22Rv1 (cell line): ENCODE measurements around the gene DGCR2.
"Not testable (repeated sequence)": the region's sequence is repeated elsewhere in the genome, so short reads cannot be mapped to it uniquely, and the experiment has no call there.

Source experiments
- H3K27ac ChIP-seq: fragments of 450-650 bp; 2 replicates; pipeline ENCODE4 v1.5.1; 2017
- ZFX ChIP-seq: fragments of 450-650 bp; IDR thresholded peaks from 2 replicates; pipeline ENCODE4 v1.6.1; 2017; ENCODE audit warnings: antibody characterized with exemption, borderline replicate concordance
- TF ChIP-seq, protein P1 (sequence below): fragments of 450-650 bp; IDR thresholded peaks from 2 replicates; pipeline ENCODE4 v1.5.1; 2017; ENCODE audit warnings: mild to moderate bottlenecking

The DGCR2 gene

DNA sequence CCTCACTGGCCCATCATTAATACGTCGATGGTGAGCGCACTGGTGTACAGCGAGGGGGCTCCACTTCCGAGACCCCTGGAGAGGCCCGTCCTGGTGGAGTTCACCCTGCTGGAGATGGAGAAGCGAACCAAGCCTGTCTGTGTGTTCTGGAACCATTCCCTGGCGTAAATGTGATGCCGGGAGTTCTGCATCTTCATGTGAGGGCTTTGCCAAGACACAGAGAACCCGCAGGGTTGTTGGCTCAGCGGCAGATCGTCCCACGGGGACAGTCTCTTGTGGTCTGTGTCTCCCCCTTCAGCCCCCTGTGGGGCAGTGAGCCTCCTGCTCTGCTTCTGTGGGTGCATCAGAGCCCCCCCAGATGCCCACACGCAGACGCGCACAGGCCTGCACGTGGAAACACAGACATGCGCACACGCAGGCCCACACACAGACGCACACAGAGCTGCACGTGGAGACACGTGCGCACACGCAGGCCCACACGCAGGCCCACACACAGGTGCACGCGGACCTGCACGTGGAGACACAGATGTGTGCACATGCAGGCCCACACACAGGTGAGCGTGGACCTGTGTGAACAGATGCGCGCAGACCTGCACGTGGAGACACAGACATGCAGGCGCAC lies 130.3 kb downstream of the DGCR2 start:
- no peak overlapping the region for H3K27ac ChIP-seq
- TF ChIP-seq, protein P1, sequence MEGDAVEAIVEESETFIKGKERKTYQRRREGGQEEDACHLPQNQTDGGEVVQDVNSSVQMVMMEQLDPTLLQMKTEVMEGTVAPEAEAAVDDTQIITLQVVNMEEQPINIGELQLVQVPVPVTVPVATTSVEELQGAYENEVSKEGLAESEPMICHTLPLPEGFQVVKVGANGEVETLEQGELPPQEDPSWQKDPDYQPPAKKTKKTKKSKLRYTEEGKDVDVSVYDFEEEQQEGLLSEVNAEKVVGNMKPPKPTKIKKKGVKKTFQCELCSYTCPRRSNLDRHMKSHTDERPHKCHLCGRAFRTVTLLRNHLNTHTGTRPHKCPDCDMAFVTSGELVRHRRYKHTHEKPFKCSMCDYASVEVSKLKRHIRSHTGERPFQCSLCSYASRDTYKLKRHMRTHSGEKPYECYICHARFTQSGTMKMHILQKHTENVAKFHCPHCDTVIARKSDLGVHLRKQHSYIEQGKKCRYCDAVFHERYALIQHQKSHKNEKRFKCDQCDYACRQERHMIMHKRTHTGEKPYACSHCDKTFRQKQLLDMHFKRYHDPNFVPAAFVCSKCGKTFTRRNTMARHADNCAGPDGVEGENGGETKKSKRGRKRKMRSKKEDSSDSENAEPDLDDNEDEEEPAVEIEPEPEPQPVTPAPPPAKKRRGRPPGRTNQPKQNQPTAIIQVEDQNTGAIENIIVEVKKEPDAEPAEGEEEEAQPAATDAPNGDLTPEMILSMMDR: no peak
- no peak for TF ChIP-seq ZFX

- TF ChIP-seq, protein P1: no peak
- no peak for TF ChIP-seq ZFX
- H3K27ac ChIP-seq: no peak overlapping the region
Measured at GRCh38 chr22:18991138-18991432, 131.1 kb downstream of the DGCR2 start.

DNA sequence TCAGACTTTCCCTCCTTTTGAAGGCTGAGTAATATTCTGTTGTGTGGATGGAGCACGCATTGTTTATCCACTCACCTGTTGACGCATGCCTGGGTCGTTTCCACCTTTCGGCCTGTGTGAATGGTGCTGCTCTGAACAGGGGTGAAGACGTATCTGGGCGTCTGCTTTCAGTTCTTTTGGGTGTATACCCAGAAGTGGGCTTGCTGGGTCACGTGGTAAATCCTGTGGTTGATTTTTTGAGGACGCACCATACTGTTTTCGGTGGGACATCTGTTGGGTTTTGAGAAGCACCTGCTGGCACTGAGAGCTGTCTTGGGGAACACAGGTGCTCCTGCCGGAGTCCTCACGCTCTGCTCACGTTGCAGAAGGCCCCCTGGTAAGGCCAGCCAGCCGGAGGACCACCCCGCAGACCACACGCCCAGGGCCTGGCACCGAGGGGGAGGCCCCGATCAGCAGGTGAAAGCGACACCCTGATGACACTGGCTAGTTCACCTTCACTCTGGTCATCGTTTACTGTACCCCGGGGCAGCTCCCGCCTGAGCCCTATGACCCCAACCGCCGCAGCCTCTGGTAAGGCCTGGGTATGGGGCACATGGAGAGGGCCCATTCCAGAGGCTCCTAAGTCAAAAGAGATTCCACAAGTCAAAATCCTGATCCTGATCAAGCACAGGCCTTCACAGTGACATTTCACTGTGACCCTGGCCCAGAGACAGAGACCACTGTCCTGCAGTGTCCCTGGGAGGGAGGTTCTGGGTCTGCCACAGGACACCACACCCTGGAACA lies 131.7 kb downstream of the DGCR2 start:
- no peak for TF ChIP-seq ZFX
- TF ChIP-seq, protein P1: no peak
- H3K27ac ChIP-seq: no peak overlapping the region

GRCh38 chr22:18988958-18989357 lies 133.3 kb downstream of the DGCR2 start:
- H3K27ac ChIP-seq: no peak overlapping the region
- TF ChIP-seq, protein P1: no peak
- TF ChIP-seq ZFX: no peak

- TF ChIP-seq, protein P1: peak; percentile 62
- no peak for TF ChIP-seq ZFX
- no peak overlapping the region for H3K27ac ChIP-seq
Measured at GRCh38 chr22:18987765-18988164, 134.4 kb downstream of the DGCR2 start.

GRCh38 chr22:18987114-18987513 lies 135.1 kb downstream of the DGCR2 start:
- H3K27ac ChIP-seq: not testable (repeated sequence)
